GM03348 (cell line): ENCODE data around the gene GCN1.

Experiments used
- DNase-seq: peaks from one replicate; pipeline ENCODE4 v3.0.0; 2012; ENCODE audit warnings: low spot score

Gene GCN1

DNA sequence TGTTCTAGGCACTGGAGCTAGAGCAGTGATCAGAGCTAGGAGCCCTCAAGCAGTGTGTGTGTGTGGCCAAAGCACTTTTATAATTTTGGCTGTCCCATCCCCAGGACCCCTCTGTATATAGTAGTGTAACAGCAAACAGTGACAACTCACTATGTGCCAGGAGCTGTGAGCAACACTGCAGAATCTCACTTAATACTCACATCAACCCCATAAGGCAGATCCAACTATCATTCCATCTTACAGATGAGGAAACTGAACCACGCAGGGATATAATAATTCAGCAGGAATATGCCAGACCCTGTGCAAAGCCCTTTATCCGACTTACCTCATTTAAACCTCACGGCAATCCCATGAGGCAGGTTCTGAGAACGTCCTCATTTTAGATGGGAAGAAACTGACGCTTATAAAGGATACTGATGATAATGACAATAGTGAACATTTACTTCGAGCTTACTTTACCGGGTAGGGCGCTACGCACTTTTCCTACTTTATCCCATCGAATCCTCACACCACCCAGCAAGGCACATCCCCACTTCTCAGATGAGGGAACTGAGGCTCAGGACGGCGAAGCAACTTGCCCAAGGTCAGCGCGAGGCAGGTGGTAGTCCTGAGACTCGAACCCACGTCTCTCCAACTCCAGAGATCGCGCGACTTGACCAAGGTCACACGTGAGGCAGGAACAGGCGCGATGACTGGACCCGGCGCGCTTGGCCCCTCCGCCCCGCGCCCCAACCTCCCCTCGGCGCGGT is 78.6 kb downstream of the GCN1 start:
- DNase-seq = no peak

DNA sequence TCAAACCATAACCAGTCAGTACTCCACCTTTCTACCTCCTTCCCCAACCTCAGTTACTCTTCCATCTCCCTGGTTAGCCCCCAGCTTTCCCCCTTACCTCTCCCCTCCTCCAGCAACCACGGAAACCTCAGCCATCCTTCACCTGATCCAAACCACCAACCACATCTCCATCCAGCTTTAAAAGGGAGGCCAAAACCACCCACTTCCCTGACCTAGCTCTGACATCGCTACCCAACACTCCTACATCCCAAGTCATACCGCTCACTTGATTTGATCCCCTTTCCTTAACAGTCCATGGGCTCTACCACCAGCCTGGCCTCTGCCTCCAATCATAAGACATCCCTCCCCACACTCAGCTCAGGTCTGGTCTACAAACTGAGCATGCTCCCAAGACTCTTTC is 79.4 kb downstream of the GCN1 start:
- DNase-seq = peak; percentile 17

DNA sequence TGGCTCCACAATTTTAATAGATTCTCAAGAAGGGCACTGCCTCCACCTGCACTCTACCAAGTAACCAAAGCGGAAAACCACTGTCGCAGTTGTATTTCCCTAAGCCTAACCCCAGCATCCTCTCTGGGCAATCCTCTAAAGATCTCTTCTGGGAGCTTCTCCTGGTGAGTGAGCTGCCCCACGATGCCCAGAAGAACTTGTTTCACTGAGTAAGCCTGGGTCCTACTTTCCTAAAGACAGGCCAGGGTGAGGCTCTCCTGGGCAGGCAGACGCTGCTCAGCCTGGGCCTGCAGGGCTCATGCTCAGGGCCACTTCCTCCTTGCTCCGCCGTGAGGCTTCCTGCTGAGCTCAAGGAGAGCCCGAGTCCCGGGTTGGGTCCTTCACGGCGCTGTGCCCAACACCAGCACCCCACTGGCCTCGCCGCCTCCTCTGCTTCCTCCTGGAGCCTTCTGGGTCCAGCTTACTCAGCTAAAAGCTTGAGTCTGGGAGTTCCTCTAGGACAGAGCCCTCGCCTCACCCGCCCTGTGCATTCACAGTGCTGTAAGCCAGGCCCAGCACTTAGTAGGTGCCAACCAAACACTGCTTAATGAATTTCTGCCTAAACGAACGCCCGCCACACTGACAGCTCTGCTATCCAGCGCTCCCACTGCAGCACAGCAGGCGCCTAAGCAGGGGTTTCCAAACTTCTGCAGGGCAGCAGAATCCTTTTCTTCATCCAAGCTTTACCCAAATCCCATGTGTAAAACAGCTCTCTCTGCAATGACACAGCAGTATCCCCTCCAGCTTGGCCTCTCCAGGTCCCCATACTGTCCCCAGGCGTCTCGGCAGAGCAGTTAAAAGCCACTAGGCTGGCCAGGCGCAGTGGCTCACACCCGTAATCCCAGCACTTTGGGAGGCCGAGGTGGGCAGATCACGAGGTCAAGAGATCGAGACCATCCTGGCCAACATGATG is 83.7 kb downstream of the GCN1 start:
- no peak for DNase-seq

DNA sequence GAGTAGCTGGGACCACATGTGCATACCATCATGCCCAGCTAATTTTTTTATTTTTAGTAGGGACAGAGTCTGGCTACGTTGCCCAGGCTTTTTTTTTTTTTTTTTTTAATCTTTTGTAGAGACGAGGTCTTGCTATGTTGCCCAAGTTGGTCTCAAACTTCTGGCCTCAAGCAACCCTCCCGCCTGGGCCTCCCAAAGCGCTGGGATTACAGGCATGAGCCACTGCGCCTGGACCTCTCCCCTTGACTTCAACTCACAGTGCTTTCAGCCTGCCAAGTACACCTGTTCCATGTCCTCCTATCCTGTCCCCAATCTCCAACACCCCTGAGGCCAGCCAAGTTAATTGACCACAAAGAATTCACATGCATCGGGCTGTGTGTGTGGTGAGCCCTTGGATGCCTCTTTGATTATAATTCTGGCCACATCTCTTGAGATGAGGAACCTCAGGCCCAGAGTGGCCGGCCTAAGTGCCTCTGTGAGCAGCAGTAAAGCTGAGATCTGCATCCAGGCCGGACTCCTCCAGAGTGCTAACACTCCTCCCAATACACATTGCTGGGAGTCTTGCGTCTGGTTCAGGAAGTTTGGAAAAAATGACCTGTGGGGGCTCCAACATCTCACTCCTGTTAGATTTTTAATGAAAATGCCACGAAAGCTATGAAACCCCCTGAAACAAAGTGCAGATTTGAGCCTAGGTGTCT is 84.8 kb downstream of the GCN1 start:
- no peak for DNase-seq

DNA sequence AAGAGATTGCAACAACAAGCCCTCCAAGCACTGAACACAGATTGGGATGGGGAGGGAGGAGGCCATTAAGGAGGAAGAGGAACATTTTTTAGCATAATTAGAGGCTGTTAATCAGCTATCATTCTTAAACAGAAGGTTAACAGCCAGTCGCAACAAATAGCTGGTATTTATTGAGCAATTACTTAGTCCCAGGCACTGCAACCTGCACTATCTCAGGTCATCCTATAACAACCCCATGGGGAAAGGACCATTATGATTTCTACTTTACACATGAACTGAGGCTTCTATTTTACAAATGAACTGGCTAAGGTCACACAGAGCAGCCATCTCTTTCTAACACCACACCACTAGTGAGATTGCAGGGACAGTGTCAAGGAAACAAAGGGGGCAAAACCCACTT is 88.4 kb downstream of the GCN1 start:
- DNase-seq = no peak

DNA sequence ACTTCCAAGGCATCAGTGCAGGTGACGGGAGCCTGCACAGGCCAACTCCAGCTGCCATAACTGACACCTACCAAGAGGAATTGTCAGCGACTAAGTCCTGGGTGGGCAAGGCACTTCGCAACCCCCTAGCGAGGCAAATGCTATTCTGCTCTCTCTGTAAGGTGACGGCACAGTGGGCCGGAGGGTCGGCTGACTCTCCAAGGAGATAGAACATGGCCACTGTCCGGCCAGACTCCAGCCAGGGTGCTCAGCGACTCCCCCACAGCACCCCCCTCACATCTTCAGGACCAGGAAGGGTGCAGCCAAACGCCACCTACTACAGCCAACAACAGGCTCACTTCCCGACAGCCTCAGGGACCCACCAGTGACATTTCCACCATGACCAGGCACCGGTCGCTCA is 91.1 kb downstream of the GCN1 start:
- DNase-seq = no peak

DNA sequence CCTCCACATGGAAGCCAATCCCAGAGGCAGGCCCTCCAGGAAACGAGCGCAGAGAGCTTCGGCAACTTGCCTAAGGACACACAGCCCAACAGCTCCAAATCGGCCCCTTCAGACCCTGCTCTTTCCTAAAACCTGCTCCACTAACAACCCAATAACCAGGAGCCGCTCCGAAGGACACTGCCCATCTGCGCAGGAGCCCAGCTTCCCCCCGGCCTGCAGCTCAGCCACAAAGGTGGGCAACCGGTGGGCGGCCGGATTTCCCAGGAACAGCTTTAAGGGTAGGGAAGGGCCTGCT is 91.5 kb downstream of the GCN1 start:
- no peak for DNase-seq

DNA sequence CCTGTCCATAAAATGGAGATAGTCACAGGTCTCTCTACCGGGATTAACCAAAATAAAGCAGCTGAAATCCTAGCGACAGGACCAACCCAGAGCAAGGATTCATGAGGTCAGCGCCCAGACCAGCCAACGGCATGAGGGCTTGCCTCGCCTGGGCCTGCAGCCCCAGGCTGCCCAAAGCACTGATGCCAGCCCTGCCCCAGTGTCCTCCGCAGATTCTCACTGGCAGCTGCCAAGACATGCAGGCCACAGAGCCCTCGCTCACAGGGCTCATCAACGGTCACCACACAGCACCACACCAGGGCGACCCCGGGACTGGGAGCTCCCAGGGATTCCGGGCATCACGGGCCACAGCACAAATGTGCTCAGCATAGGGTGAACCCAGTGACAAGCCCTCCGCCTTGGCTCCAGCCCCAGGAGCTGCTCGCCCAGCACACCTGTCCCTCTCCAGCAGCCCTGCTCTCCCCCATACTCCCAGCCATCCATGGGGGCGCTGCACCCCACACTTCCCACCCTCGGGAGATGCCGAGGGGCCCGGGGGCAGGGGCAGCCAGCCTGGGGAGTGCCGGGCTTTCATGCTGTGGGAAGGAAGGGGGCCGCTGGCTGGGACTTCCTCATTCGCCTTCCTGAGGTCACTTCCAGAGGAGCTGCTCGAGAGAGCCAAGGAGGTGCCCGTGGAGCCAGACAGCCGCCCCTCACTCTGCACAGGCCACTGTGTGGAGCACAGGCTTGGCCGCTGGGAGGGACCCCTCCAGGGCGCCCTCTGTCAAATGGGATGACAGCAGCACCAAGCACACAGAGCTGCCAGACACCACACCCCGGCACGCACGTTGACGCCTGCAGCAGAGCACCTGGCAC is 92.1 kb downstream of the GCN1 start:
- DNase-seq = no peak

DNA sequence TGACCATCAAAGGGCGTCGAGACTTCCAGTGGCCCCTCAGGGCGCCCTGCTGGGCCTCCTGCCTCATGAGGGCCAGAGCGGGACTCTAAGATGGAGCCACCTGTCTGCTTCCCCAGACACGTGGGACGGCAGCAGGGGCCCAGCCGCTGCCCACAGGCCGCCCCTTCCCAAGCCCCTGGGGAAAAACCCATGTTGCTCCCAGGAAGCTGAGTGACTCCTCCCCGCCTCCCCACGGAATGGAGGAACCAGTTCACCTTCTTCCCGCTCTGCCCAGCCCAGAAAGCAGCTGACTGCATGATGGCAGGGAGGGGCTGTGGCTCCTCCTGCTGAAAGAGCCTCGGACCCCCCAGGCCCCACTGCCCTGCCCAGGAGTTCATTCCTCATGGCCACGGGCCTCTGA is 92.9 kb downstream of the GCN1 start:
- no peak for DNase-seq

DNA sequence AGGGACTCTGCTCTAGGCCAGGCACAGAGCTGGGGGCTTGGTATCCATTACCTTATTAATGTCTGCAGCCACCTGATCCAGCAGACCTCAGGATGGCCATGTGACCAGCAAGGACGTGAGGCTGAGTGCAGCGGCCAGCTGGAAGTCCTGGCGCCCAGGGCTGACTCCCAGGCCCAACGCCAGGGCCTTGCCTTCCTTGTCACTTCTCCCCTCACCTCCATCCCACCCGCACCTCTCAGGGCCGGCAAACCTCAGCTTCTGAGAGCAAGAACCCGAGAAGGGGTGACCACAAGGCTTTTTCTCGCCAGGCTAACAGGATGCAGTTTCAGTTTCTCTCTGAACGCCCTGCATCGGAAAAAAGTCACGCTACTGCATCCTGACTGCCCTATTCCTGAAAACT is 93.3 kb downstream of the GCN1 start:
- no peak for DNase-seq

DNA sequence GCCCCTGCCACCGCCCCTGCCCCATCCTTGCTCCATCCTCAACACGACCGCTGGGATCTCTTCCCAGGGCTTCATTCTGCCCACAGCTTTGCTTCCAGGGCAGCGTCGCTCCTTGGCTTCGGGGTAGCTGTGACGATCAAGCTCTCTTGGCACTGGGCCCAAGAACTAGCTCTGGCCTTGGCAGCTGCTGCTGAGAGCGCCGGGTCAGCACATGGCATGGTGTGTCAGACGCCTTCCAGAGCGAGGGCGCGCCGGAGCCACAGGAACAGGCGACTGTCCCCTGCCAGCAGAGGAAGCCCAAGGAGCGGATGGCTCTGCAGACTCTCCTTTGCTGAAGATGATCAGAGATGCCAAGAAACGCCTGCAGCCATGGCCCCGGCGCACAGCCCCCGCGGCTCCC is 93.9 kb downstream of the GCN1 start:
- peak; percentile 38 for DNase-seq

DNA sequence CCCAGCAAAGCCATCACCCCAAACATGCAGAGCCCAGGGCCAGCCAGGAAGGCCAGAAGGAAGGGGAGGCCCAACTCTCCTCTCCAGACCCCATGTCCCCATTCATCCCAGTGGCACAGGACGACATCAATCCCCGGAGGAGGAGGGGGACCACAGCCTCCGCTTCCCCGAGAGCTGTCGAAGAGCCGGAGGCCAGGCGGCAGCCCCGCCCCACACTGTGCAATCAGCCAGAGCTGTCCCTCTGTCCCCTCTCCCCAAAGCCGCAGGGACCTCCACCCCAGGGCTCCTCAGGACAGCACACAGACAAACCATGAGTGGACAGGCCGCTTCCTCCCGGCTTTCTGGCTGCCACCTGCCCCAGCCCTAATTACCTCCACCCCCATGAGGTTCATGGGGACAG is 94.8 kb downstream of the GCN1 start:
- DNase-seq = no peak

DNA sequence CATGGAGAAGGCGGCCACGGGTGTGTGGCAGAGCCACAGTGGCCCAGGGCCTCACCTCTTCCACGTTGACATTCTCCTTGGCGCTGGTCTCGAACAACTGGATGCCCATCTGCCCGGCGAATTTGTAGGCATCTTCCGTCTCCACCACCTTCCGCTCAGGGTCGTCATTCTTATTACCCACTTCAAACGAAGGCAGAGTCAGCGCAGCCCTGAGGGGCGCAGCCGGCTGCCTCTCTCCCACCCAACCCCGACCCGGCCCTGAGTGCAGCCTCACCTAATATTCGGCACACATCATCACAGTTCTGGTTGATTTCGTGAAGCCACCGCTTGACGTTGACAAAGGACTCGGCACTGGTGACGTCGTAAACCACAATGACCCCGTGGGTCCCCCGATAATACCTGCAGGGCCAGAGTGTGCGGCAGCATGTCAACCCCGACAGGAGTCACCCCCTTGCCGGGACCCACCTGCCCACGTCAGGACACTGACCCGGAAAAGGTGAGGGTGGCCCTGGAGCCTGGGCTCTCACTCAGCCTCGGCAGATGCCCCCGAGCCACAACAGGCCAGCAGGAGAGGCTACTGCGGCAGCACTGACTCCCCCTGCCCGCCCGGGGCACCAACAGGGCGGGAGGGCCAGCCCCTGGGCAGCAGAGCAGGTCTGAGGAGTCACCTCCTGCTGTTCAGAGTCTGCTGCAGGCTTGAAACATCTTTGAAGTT is 95.6 kb downstream of the GCN1 start:
- DNase-seq = no peak

DNA sequence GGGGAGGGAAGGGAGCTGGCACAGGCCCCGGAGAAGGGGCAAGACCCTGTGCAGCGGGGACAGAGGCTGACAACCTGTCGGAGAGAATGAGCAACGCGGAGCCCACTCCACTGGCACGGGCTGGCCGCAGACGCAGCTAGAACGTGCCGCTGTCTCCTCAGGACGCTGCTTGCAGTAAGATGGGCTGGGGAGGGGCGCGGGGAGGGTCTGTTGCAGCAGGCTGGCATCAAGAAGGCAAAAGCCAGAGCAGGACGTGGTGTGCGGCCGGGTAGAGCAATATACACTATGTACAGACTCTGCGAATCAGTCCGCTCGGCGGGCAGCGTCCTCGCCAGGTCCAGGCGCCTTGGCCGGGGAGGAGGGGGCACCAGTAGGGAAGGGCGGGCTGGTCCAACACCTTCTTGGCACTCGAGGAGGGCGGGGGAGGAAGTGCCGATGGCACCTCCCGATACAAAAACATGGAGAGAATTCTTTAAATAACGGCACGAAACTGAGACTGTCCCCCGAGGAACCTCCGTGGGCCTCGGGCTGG is 97.8 kb downstream of the GCN1 start:
- DNase-seq = no peak

DNA sequence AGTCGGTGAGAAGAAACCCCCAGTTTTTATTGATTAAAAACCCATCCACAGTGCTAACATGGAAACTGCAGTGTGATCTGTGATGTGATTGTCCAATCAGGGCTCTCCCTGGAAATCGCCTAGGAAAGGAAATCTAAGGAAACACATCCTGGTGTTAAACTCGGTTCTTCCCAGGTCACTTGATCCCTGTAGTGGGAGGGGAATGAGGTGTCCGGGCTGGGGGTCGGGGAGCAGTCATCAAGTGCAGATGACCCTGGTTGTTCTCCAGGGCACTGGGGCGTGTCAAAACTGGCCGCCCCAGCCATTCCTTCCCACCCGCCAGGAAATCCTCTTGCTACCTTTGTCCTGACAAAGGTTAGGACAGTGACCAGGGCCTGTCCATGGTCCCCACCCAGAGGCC is 98.8 kb downstream of the GCN1 start:
- no peak for DNase-seq

DNA sequence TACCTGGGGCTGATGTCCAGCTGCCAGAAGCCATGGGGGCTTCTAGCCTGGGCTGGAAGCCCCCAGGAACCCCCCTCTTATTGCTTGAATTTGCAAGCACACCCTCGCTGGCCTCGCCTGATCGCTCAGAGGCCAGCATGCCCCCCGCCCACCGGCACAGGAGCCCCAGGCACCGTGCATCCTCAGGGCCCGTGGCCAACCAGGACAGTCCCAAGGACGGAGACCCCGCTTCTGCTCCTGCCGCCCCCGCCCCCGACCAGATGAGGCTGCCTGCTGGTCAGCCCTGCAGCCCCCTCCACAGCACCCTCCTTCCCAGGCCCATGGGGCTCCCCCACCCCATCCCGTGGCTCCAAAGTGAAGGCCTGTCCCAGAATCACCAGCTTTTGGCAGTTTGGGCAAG is 99.2 kb downstream of the GCN1 start:
- no peak for DNase-seq

DNA sequence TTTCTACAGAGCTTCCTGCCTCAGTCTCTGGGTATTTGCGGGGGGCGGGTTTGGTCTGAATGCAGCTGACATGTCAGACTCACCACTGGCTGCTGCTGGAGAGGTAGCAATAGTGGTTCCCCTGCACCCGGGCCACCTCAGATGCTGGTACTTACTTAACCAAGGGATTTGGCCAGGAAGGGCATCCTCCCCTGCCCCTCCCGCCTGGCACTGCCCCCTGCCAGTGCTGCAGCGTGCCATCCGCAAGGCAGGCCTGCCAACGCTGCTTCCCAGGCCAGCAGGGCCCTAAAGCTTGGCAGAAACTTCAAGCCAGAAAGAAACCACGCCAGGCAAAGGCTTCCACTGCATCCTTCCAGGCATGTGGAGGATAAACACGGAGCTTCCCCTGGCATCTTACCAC is 100.0 kb downstream of the GCN1 start:
- DNase-seq = no peak

DNA sequence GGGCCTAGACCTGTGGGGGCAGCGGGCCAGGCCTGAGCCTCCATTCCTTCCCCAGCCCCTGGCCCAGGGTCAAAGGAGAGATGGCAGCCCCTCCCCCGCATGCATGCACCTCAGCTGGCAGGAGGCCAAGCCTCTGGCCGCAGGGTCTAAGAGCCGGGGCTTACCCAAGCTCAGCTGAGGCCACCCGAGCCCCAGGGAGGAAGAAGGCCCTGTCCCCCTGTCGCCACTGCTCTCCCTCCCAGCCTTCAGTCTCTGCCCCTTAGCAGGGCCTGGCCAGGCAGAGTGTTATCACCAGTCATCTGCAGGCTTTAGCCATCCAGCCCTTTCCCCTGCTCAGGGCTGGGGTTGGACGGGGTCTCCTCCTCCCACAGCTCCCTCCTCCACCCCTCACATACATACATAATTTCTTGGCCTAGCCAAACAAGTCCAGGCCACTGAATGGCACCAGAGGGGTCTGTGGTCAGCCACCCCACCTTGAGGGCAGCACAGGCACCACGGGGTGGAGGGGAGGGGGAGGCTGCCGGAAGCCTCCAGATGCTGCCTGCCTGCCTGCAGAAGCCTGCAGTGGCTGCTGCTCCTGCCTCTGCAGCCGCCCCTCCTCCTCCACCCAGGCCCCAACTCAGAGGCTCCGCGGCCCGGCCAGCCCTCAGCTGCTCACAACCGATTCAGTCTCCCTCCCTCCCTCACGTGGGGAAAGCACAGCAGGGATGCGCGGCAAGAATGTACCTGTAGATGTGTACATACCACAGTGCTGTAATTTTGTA is 100.7 kb downstream of the GCN1 start:
- DNase-seq = no peak

DNA sequence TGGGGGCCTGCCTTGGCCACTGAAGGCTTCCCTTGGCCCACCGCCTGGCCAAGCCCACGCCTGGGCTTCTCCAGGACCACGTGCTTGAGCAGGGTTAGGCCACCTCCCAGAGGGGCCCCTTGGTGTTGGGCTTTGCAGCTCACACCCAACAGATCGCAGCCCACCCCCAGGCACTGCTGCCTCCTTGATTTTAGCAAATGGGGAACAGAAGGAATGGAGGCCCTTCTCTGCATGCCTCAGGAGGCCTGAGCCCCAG is 101.3 kb downstream of the GCN1 start:
- no peak for DNase-seq

DNA sequence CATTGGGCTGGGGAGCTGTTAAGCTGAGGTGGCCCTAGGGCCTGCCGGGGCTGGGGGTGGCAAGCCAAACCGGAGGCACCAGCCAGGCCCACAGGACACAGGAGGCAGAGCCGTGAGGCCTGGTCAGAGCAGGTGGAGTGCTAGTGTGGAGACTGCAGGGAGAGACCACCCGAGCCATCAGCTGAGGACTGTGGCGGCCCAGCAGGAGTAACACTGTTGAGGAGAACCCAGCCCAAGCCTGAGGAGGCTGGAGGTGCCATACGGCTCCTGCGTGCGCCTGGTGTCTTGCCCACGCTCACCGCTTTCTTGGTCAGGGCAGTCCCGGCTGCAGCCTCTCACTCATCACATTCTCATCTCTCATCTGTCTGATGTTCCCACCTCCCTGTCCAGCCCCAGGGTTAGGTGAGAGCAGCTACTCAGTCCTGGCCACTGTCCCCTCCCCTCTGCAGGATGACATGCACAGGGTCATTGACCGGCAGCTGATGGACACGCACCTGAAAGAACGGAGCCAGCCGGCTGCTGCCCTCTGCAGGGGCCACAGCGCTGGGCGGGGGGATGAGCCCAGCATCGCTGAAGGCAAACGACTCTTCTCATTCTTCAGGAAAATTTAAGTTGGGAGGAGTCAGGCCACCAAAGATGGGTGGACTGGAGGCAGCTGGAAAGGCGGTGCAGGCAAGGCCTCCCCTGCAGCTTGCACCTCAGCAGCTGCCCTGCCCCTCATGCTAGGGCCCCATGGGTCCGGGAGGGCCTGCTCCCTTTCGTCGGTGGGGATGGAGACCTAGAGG is 101.8 kb downstream of the GCN1 start:
- no peak for DNase-seq
